Subcutaneous abdominal adipose tissue (tissue), 5 donors: ENCODE data around the gene AMY2A.
"Not testable (repeated sequence)": the region's sequence is repeated elsewhere in the genome, so short reads cannot be mapped to it uniquely, and the experiment has no call there.

Experiments used
- H3K27ac ChIP-seq: one replicate; pipeline ENCODE4 v1.7.0; 2013; ENCODE audit warnings: low read depth, mild to moderate bottlenecking, inconsistent platforms, low read length, moderate library complexity
- H3K27me3 ChIP-seq, 5 donors: one replicate each; pipeline ENCODE4 v1.7.0; 2013; ENCODE audit warnings: low read length in 5 of 5, inconsistent platforms in 1 of 5; ENCODE audit not compliant: control insufficient read depth in 5 of 5, insufficient read depth in 4 of 5
- H3K36me3 ChIP-seq, 5 donors: one replicate each; pipeline ENCODE4 v1.7.0; 2013; ENCODE audit warnings: low read length in 5 of 5; ENCODE audit not compliant: control insufficient read depth in 5 of 5, insufficient read depth in 5 of 5
- H3K4me1 ChIP-seq, 5 donors: one replicate each; pipeline ENCODE4 v1.7.0; 2013; ENCODE audit warnings: low read length in 5 of 5, mild to moderate bottlenecking in 3 of 5, moderate library complexity in 1 of 5; ENCODE audit not compliant: control insufficient read depth in 5 of 5, insufficient read depth in 5 of 5
- H3K4me3 ChIP-seq, 5 donors: one replicate each; pipeline ENCODE4 v1.7.0; 2013; ENCODE audit warnings: low read length in 5 of 5, low read depth in 1 of 5
- H3K9ac ChIP-seq, 5 donors: one replicate each; pipeline ENCODE4 v1.7.0; 2013; ENCODE audit warnings: low read length in 5 of 5, mild to moderate bottlenecking in 4 of 5, moderate library complexity in 3 of 5
- H3K9me3 ChIP-seq, 5 donors: one replicate each; pipeline ENCODE4 v1.7.0; 2013; ENCODE audit warnings: low read length in 5 of 5; ENCODE audit not compliant: control insufficient read depth in 5 of 5
- donor health status: healthy.
- donor health status: healthy.
- donor health status: healthy.
- donor health status: healthy.
- donor health status: healthy.

Gene AMY2A

GRCh38 chr1:103627436-103627835 lies 10.2 kb downstream of the AMY2A start:
- H3K9me3 ChIP-seq, H3K4me1 ChIP-seq, H3K27ac ChIP-seq, H3K9ac ChIP-seq, H3K27me3 ChIP-seq, H3K36me3 ChIP-seq, H3K4me3 ChIP-seq: not testable (repeated sequence)

- H3K27me3 ChIP-seq, H3K4me3 ChIP-seq, H3K27ac ChIP-seq, H3K9ac ChIP-seq, H3K36me3 ChIP-seq, H3K9me3 ChIP-seq, H3K4me1 ChIP-seq: not testable (repeated sequence)
These were observed 24.0 kb downstream of the AMY2A start for GRCh38 chr1:103641194-103641593.

- H3K9ac ChIP-seq, H3K27ac ChIP-seq, H3K36me3 ChIP-seq, H3K9me3 ChIP-seq, H3K4me3 ChIP-seq, H3K27me3 ChIP-seq, H3K4me1 ChIP-seq: not testable (repeated sequence)
These were observed 26.7 kb downstream of the AMY2A start for GRCh38 chr1:103643908-103644307.

- not testable (repeated sequence) for H3K27ac ChIP-seq, H3K4me1 ChIP-seq, H3K9me3 ChIP-seq, H3K9ac ChIP-seq, H3K27me3 ChIP-seq, H3K36me3 ChIP-seq, H3K4me3 ChIP-seq
These were observed 33.1 kb downstream of the AMY2A start for GRCh38 chr1:103650305-103650704.

- H3K9me3 ChIP-seq, H3K9ac ChIP-seq, H3K4me1 ChIP-seq, H3K27me3 ChIP-seq, H3K27ac ChIP-seq, H3K4me3 ChIP-seq, H3K36me3 ChIP-seq: not testable (repeated sequence)
These were observed 33.7 kb downstream of the AMY2A start for GRCh38 chr1:103650889-103651288.

GRCh38 chr1:103654133-103654532 lies 36.9 kb downstream of the AMY2A start:
- not testable (repeated sequence) for H3K27ac ChIP-seq, H3K4me1 ChIP-seq, H3K9me3 ChIP-seq, H3K4me3 ChIP-seq, H3K36me3 ChIP-seq, H3K27me3 ChIP-seq, H3K9ac ChIP-seq

- not testable (repeated sequence) for H3K27me3 ChIP-seq, H3K36me3 ChIP-seq, H3K27ac ChIP-seq, H3K9ac ChIP-seq, H3K4me1 ChIP-seq, H3K9me3 ChIP-seq, H3K4me3 ChIP-seq
These were observed 38.2 kb downstream of the AMY2A start, which contains the start of gene AMY1A for GRCh38 chr1:103655460-103655859. Gene AMY1A (plus strand): TSS chr1:103655760. CDS start chr1:103656331, 571 bp downstream.
